Thyroid gland (tissue), 4 donors: ENCODE measurements around the gene DEPDC4.

Experiments
- POLR2A ChIP-seq, 2 donors: fragments of 450-650 bp; IDR thresholded peaks; one replicate each; pipeline ENCODE4 v1.6.1; 2017; ENCODE audit warnings: antibody characterized with exemption in 2 of 2, mild to moderate bottlenecking in 2 of 2, moderate library complexity in 1 of 2
- TF ChIP-seq, protein P1 (sequence below), 6 experiments: fragments of 200-600 bp in 3 of 6; fragments of 450-650 bp in 3 of 6; sonication (generic) in 3 of 6; IDR thresholded peaks; one replicate each; pipeline ENCODE4 v1.5.1; 2016 to 2019; ENCODE audit warnings: antibody characterized with exemption in 6 of 6, mild to moderate bottlenecking in 2 of 6, inconsistent platforms in 1 of 6, moderate library complexity in 1 of 6

DNA sequence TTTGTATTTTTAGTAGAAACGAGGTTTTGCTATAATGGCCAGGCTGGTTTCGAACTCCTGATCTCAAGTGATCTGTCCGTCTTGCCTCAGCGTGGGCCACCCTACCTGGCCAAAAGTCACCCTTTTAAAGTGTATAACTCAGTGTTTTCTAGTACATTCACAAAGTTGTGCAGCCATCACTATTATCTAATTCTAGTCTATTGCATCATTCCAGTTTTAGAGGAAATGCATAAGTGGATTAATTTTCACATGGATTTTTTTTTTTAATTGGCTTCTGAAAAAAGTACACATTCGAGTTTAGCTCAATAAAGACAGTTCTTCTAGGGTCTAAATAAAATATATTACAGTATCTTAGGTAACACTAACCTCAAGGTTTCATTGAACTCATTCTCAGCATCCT is 3.7 kb downstream of the DEPDC4 start:
- TF ChIP-seq, protein P1, sequence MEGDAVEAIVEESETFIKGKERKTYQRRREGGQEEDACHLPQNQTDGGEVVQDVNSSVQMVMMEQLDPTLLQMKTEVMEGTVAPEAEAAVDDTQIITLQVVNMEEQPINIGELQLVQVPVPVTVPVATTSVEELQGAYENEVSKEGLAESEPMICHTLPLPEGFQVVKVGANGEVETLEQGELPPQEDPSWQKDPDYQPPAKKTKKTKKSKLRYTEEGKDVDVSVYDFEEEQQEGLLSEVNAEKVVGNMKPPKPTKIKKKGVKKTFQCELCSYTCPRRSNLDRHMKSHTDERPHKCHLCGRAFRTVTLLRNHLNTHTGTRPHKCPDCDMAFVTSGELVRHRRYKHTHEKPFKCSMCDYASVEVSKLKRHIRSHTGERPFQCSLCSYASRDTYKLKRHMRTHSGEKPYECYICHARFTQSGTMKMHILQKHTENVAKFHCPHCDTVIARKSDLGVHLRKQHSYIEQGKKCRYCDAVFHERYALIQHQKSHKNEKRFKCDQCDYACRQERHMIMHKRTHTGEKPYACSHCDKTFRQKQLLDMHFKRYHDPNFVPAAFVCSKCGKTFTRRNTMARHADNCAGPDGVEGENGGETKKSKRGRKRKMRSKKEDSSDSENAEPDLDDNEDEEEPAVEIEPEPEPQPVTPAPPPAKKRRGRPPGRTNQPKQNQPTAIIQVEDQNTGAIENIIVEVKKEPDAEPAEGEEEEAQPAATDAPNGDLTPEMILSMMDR (IDR thresholded peaks at IDR 0.05): no peak
- no peak for TF ChIP-seq POLR2A (IDR thresholded peaks at IDR 0.05)
